OCI-LY1 (cell line): ENCODE measurements around the gene DNAJB5.
"Not testable (repeated sequence)": the region's sequence is repeated elsewhere in the genome, so short reads cannot be mapped to it uniquely, and the experiment has no call there.

Experiments used
- CTCF ChIP-seq: fragments of 200-600 bp; sonication (generic), shearing (Covaris generic); IDR thresholded peaks from 2 replicates; pipeline ENCODE4 v1.5.1; 2017; ENCODE audit warnings: mild to moderate bottlenecking, antibody characterized with exemption, low read length, moderate library complexity, mixed read lengths
- EZH2 ChIP-seq: fragments of 200-600 bp; sonication (generic), shearing (Covaris generic); IDR thresholded peaks from 2 replicates; pipeline ENCODE4 v1.8.0; 2017; ENCODE audit warnings: borderline replicate concordance, mixed run types, mild to moderate bottlenecking, antibody characterized with exemption, low read length, moderate library complexity, mixed read lengths

GRCh38 chr9:35023443-35023842, 33.9 kb downstream of the DNAJB5 start:
- not testable (repeated sequence) for TF ChIP-seq CTCF, EZH2
